Spleen (tissue), 11 donors: ENCODE data around the gene PLEKHJ1. TPM values are rescaled to one million over a fixed set of nuclear protein-coding genes. Genes with fewer than 3 reads are reported as not detected.

Source experiments
- DNase-seq: peaks from one replicate; pipeline ENCODE4 v3.0.0-alpha.2; 2020
- H3K27ac ChIP-seq, 8 donors: fragments of 200-600 bp; sonication (generic) in 7 of 8; 1 replicate in 4 of 8; 2 replicates in 4 of 8; pipeline versions ENCODE4 v1.5.0 to v1.8.0; 2016 to 2021; ENCODE audit warnings: inconsistent platforms in 4 of 8, mild to moderate bottlenecking in 4 of 8, moderate library complexity in 1 of 8
- H3K27me3 ChIP-seq, 7 donors: fragments of 200-600 bp; sonication (generic) in 6 of 7; replicated peaks in 1 of 7; 1 replicate in 4 of 7; 2 replicates in 3 of 7; pipeline versions ENCODE4 v1.5.0 to v1.8.0; 2016 to 2021; ENCODE audit warnings: inconsistent platforms in 3 of 7, mild to moderate bottlenecking in 1 of 7
- H3K36me3 ChIP-seq, 6 donors: fragments of 200-600 bp; sonication (generic) in 5 of 6; 1 replicate in 4 of 6; 2 replicates in 2 of 6; pipeline versions ENCODE4 v1.5.0 to v1.8.0; 2016 to 2021; ENCODE audit warnings: inconsistent platforms in 2 of 6
- H3K4me1 ChIP-seq, 6 donors: fragments of 200-600 bp; sonication (generic) in 5 of 6; 1 replicate in 3 of 6; 2 replicates in 3 of 6; pipeline versions ENCODE4 v1.5.0 to v1.8.0; 2016 to 2021; ENCODE audit warnings: inconsistent platforms in 3 of 6
- H3K4me3 ChIP-seq, 8 donors: fragments of 200-600 bp; sonication (generic) in 7 of 8; 1 replicate in 4 of 8; 2 replicates in 4 of 8; pipeline versions ENCODE4 v1.5.0 to v1.8.0; 2016 to 2021; ENCODE audit warnings: inconsistent platforms in 4 of 8, mild to moderate bottlenecking in 4 of 8, moderate library complexity in 2 of 8
- H3K9me3 ChIP-seq, 8 donors: fragments of 200-600 bp; sonication (generic) in 7 of 8; 1 replicate in 4 of 8; 2 replicates in 4 of 8; pipeline versions ENCODE4 v1.5.0 to v1.8.0; 2016 to 2021; ENCODE audit warnings: inconsistent platforms in 4 of 8
- CTCF ChIP-seq, 11 experiments: fragments of 200-600 bp in 7 of 11; fragments of 450-650 bp in 4 of 11; sonication (generic) in 4 of 11; IDR thresholded peaks in 8 of 11; conservative IDR thresholded peaks in 3 of 11; 1 replicate in 7 of 11; 2 replicates in 4 of 11; pipeline versions ENCODE4 v1.4.0 to v1.8.0; 2016 to 2021; ENCODE audit warnings: antibody characterized with exemption in 11 of 11, inconsistent platforms in 4 of 11, mild to moderate bottlenecking in 1 of 11
- POLR2A ChIP-seq, 3 donors: fragments of 450-650 bp; IDR thresholded peaks; one replicate each; pipeline ENCODE4 v1.5.1; 2017; ENCODE audit warnings: antibody characterized with exemption in 3 of 3, mild to moderate bottlenecking in 1 of 3
- POLR2AphosphoS5 ChIP-seq, 3 donors: sonication (generic); formaldehyde crosslinking; IDR thresholded peaks; one replicate each; pipeline ENCODE4 v1.5.1; 2017; ENCODE audit warnings: antibody characterized with exemption in 3 of 3
- WGBS, 5 donors: extraction: QIAGEN DNeasy Blood & Tissue Kit in 3 of 5; methylation state at CpG; one replicate each; pipeline versions ENCODE4 v1.1.5 to v1.1.7; 2013 to 2018; 5-methylcytosine and 5-hydroxymethylcytosine counted together
- intact Hi-C: fragments of 100-400 bp; cut with DNase I; formaldehyde crosslinking; loops from one replicate; pipeline ENCODE4 v1.15.0; 2023; ENCODE audit warnings: low total_unique reads
- polyA plus RNA-seq, 3 donors: library from polyadenylated mRNA; stranded (reverse); fragments of 200-250 nt; gene quantifications; one replicate each; pipeline ENCODE4 v1.2.1, GENCODE V29; 2013
- total RNA-seq, 7 donors: library from RNA; depleted of rRNA in 3 of 7; stranded (reverse); fragments of >200 nt in 3 of 7; fragmentation: NEBNext Ultra II Directional in 4 of 7; extraction: Animal tissue kit (Norgen Biotek cat#: 25700) in 4 of 7; gene quantifications; one replicate each; pipeline versions ENCODE4 v1.1.0 to v1.2.1, GENCODE V29; 2016 to 2021
- donor health status: healthy with polysubstance abuse.
- donor health status: DM: no; HTN: no; CAD: no; lungs with moderate emphysema.
- donor health status: DM: no; HTN: no; CAD: no.
- donor health status: Bipolar disorder and iron deficiency.
- donor health status: healthy.
- donor health status: DM: no; HTN: no; CAD: no.
- donor health status: DM: yes; HTN: yes; CAD: no.

PLEKHJ1 gene
- total and polyA plus RNA-seq, 10 donors, result 37.7 to 117 (median 57.4) TPM

GRCh38 chr19:2253106-2254063, 17.3 kb upstream of the PLEKHJ1 start:
- peak overlapping the region; percentile 4 to 71 (median 38) for H3K4me3 ChIP-seq
- no peaks in the 10 kb centered on the region for H3K9me3 ChIP-seq
- H3K27ac ChIP-seq, result peak overlapping the region in 2 of 8 donors; percentile 27 to 35
- peaks cover 0 to 13% (median 4%) of the 10 kb centered on the region in 6 donors for H3K36me3 ChIP-seq
- intact Hi-C loops, result no loop called here
- peaks cover 23 to 91% (median 61%) of the 10 kb centered on the region in 6 donors for H3K4me1 ChIP-seq
- peak; percentile 89 for DNase-seq
- WGBS, 5 donors, result 7 to 13% (median 9%) methylated on average over 17 to 77 of the region's 77 CpGs
- TF ChIP-seq CTCF (IDR thresholded peaks at IDR 0.05 in 8 of 11, conservative IDR thresholded peaks at IDR 0.05 in 3 of 11) (peak in 9 of 11 experiments; percentile 25 to 64 (median 45)), POLR2AphosphoS5 (IDR thresholded peaks at IDR 0.05) (peak; percentile 34 to 74 (median 40)), POLR2A (IDR thresholded peaks at IDR 0.05) (no peak)
- peaks cover 11 to 52% (median 47%) of the 10 kb centered on the region in 7 donors for H3K27me3 ChIP-seq

- Histone ChIP-seq H3K9me3 (no peaks in the 10 kb centered on the region), H3K4me3 (peak overlapping the region; percentile 4 to 71 (median 38)), H3K36me3 (peaks cover 0 to 20% (median 10%) of the 10 kb centered on the region in 6 donors), H3K27ac (peak overlapping the region in 1 of 8 donors; percentile 27), H3K27me3 (peaks cover 11 to 52% (median 47%) of the 10 kb centered on the region in 7 donors), H3K4me1 (peaks cover 23 to 84% (median 59%) of the 10 kb centered on the region in 6 donors)
- WGBS, 5 donors, result 4 to 7% (median 6%) methylated on average over 7 to 18 of the region's 18 CpGs
- intact Hi-C loops, result no loop called here
- TF ChIP-seq POLR2A (IDR thresholded peaks at IDR 0.05), result no peak
- no peak for TF ChIP-seq POLR2AphosphoS5 (IDR thresholded peaks at IDR 0.05)
- peak; percentile 79 for DNase-seq
Measured at GRCh38 chr19:2252797-2253105, 16.6 kb upstream of the PLEKHJ1 start.

GRCh38 chr19:2252055-2252796, 16.1 kb upstream of the PLEKHJ1 start:
- H3K36me3 ChIP-seq, result peaks cover 4 to 25% (median 15%) of the 10 kb centered on the region in 6 donors
- no peak for DNase-seq

More at GRCh38 chr19:2252055-2252796, 16.1 kb upstream of the PLEKHJ1 start:
- TF ChIP-seq CTCF (IDR thresholded peaks at IDR 0.05 in 8 of 11, conservative IDR thresholded peaks at IDR 0.05 in 3 of 11) (no peak), POLR2AphosphoS5 (IDR thresholded peaks at IDR 0.05) (no peak), POLR2A (IDR thresholded peaks at IDR 0.05) (no peak)
- Histone ChIP-seq H3K4me3 (peak overlapping the region; percentile 4 to 71 (median 38)), H3K9me3 (no peaks in the 10 kb centered on the region), H3K27ac (no peak overlapping the region), H3K27me3 (peaks cover 11 to 52% (median 47%) of the 10 kb centered on the region in 7 donors), H3K4me1 (peaks cover 23 to 83% (median 56%) of the 10 kb centered on the region in 6 donors)
- 5 to 13% (median 6%) methylated on average over 59 to 74 of the region's 74 CpGs for WGBS, 5 donors
- intact Hi-C loops, result no loop called here
